Memory B cell (primary cell): ENCODE data around the gene RAB28.
A peak's percentile ranks its signal among the peaks of the same experiment; 100 is the strongest.

Experiments used
- ATAC-seq: fragments of 150-1000 bp; cut with Tn5 transposase; 2 replicates; pipeline ENCODE4 v1.10.0; 2021; ENCODE audit warnings: low read depth, mild to moderate bottlenecking, moderate library complexity
- DNase-seq, 2 donors: peaks; one replicate each; pipeline ENCODE4 v3.0.0; 2022; ENCODE audit warnings: low spot score in 2 of 2
- H3K27ac Mint-ChIP-seq: one replicate; pipeline ENCODE4 v1.8.0; 2022; ENCODE audit warnings: mild to moderate bottlenecking, moderate library complexity, mixed read lengths
- H3K27me3 Mint-ChIP-seq: one replicate; pipeline ENCODE4 v1.8.0; 2022; ENCODE audit warnings: mixed read lengths
- H3K36me3 Mint-ChIP-seq: one replicate; pipeline ENCODE4 v1.8.0; 2022; ENCODE audit warnings: mild to moderate bottlenecking, mixed read lengths
- H3K4me1 Mint-ChIP-seq: one replicate; pipeline ENCODE4 v1.8.0; 2022; ENCODE audit warnings: mixed read lengths
- H3K4me3 Mint-ChIP-seq: one replicate; pipeline ENCODE4 v1.8.0; 2022; ENCODE audit warnings: mild to moderate bottlenecking, moderate library complexity, mixed read lengths
- H3K9me3 Mint-ChIP-seq: one replicate; pipeline ENCODE4 v1.8.0; 2022; ENCODE audit warnings: mixed read lengths

Gene RAB28

DNA sequence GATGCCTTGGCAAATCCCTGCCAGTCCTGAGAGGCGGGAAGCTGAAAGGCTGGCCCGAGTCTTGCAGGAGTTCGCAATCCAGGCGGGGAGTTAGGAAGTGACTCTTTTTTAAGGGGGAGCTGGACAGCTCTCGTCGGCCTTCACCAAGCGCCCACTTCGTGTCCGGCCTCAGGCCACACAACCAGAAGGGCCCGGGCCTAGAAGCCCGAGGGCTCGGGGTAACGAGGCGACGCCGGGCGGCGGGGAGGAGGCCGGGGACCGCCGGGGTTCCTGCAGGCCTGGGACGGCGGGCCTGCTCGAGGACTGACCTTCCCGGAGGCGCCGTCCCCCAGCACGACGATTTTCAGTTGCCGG lies 395 bp downstream of the RAB28 start:
- H3K4me1 Mint-ChIP-seq = peaks cover 16% of the 10 kb centered on the region
- no peaks in the 10 kb centered on the region for H3K36me3 Mint-ChIP-seq
- ATAC-seq (peak; percentile 1), DNase-seq (peak in 1 of 2 donors; percentile 12)
- H3K9me3 Mint-ChIP-seq = no peaks in the 10 kb centered on the region
- H3K27me3 Mint-ChIP-seq = peaks cover 3% of the 10 kb centered on the region
- H3K4me3 Mint-ChIP-seq = peak overlapping the region; percentile 92
- peak overlapping the region; percentile 98 for H3K27ac Mint-ChIP-seq

GRCh38 chr4:13483136-13483767 lies 888 bp downstream of the RAB28 start:
- ATAC-seq (no peak), DNase-seq (no peak)
- Mint-ChIP-seq H3K27ac (peak overlapping the region; percentile 98), H3K4me3 (peak overlapping the region; percentile 92), H3K9me3 (no peaks in the 10 kb centered on the region), H3K36me3 (no peaks in the 10 kb centered on the region), H3K4me1 (peaks cover 16% of the 10 kb centered on the region), H3K27me3 (no peaks in the 10 kb centered on the region)

GRCh38 chr4:13481569-13481968 lies 2.6 kb downstream of the RAB28 start:
- H3K9me3 Mint-ChIP-seq = no peaks in the 10 kb centered on the region
- H3K4me3 Mint-ChIP-seq = no peak overlapping the region
- no peaks in the 10 kb centered on the region for H3K36me3 Mint-ChIP-seq
- H3K27ac Mint-ChIP-seq = peak overlapping the region; percentile 12
- DNase-seq = no peak
- no peaks in the 10 kb centered on the region for H3K27me3 Mint-ChIP-seq
- ATAC-seq = no peak
- H3K4me1 Mint-ChIP-seq = peaks cover 16% of the 10 kb centered on the region

DNA sequence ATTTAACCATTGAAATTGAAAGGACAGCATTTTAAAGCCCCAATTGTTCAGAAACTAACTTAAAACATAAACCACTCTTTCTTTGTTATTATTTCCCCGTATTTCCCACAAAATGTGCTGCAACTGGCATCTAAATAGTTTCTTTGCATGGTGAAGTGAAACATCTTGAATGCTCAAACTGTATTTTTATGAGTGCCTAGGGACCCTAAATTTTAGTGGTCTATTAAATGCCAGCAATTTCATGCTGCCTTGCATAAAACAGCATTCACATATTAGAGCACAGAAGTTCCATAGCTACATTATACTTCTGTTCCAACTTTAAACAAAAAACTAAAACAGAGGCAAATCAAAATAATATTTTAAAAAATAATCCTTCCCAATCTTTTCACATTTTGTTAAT lies 5.4 kb downstream of the RAB28 start:
- DNase-seq (no peak), ATAC-seq (no peak)
- Mint-ChIP-seq H3K4me1 (peaks cover 13% of the 10 kb centered on the region), H3K4me3 (no peak overlapping the region), H3K9me3 (no peaks in the 10 kb centered on the region), H3K27me3 (no peaks in the 10 kb centered on the region), H3K27ac (no peak overlapping the region), H3K36me3 (peaks cover 3% of the 10 kb centered on the region)

DNA sequence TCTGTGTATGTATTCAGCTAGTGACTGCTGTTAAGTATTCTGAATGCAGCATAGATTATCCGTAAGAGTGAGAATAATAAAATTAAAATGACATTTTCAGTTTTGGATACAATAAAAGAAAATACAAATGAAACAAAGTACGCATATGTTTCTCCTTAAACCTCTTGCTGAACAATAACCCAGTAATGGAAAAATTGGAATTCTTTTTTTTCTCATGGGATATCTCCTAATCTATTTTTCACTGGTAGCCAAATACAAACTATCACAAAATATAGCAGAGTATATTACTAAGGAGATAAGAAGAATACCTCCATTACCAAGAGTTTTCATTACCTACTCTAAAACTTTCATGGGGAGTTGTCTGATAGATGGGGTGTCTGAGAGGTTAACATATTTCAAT lies 6.0 kb downstream of the RAB28 start:
- peaks cover 3% of the 10 kb centered on the region for H3K36me3 Mint-ChIP-seq
- peaks cover 8% of the 10 kb centered on the region for H3K4me1 Mint-ChIP-seq
- H3K4me3 Mint-ChIP-seq = no peak overlapping the region
- H3K9me3 Mint-ChIP-seq = no peaks in the 10 kb centered on the region
- no peak for ATAC-seq
- H3K27ac Mint-ChIP-seq = no peak overlapping the region
- H3K27me3 Mint-ChIP-seq = no peaks in the 10 kb centered on the region
- no peak for DNase-seq

- no peak for ATAC-seq
- Mint-ChIP-seq H3K27me3 (no peaks in the 10 kb centered on the region), H3K27ac (no peak overlapping the region)
Measured at GRCh38 chr4:13476915-13477314, 7.2 kb downstream of the RAB28 start.

DNA sequence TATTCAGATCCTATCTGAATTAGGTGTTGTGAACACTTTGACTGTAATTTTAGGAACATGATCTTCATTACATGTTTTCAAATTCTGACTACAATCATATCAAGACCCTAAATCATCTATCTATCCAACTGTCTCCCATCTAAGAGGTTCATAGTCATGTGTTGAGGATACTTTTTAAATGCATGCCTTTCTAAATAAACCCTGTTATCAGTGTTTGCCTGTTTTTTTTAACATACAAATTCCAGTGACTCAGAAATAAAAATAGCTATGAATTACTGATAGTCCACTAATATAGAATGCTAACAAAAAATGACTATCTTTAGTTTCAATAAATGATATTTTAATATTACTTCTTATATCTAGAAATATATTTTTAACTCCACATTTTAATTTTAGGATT lies 8.0 kb downstream of the RAB28 start:
- H3K27ac Mint-ChIP-seq = no peak overlapping the region
- no peaks in the 10 kb centered on the region for H3K9me3 Mint-ChIP-seq
- H3K4me3 Mint-ChIP-seq = no peak overlapping the region
- no peak for ATAC-seq
- no peak for DNase-seq
- H3K4me1 Mint-ChIP-seq = no peaks in the 10 kb centered on the region
- H3K27me3 Mint-ChIP-seq = no peaks in the 10 kb centered on the region
- H3K36me3 Mint-ChIP-seq = peaks cover 3% of the 10 kb centered on the region

More at GRCh38 chr4:13476915-13477314, 7.2 kb downstream of the RAB28 start:
- Mint-ChIP-seq H3K4me1 (peaks cover 2% of the 10 kb centered on the region), H3K9me3 (no peaks in the 10 kb centered on the region), H3K36me3 (peaks cover 3% of the 10 kb centered on the region), H3K4me3 (no peak overlapping the region)
- DNase-seq = no peak

- H3K9me3 Mint-ChIP-seq = no peaks in the 10 kb centered on the region
Measured at GRCh38 chr4:13471400-13471799, 12.7 kb downstream of the RAB28 start.

GRCh38 chr4:13470379-13470778 lies 13.8 kb downstream of the RAB28 start:
- DNase-seq (no peak), ATAC-seq (no peak)
- H3K27me3 Mint-ChIP-seq = no peaks in the 10 kb centered on the region
- H3K4me1 Mint-ChIP-seq = peaks cover 16% of the 10 kb centered on the region
- no peak overlapping the region for H3K4me3 Mint-ChIP-seq
- peaks cover 16% of the 10 kb centered on the region for H3K36me3 Mint-ChIP-seq
- no peak overlapping the region for H3K27ac Mint-ChIP-seq
- peaks cover 5% of the 10 kb centered on the region for H3K9me3 Mint-ChIP-seq

More at GRCh38 chr4:13471400-13471799, 12.7 kb downstream of the RAB28 start:
- Mint-ChIP-seq H3K27me3 (no peaks in the 10 kb centered on the region), H3K4me3 (no peak overlapping the region), H3K4me1 (peaks cover 10% of the 10 kb centered on the region), H3K27ac (no peak overlapping the region), H3K36me3 (peaks cover 8% of the 10 kb centered on the region)
- ATAC-seq (no peak), DNase-seq (no peak)

GRCh38 chr4:13464973-13465372 lies 19.2 kb downstream of the RAB28 start:
- Mint-ChIP-seq H3K36me3 (peaks cover 25% of the 10 kb centered on the region), H3K27ac (no peak overlapping the region), H3K27me3 (no peaks in the 10 kb centered on the region), H3K4me3 (no peak overlapping the region), H3K9me3 (peaks cover 7% of the 10 kb centered on the region), H3K4me1 (peaks cover 19% of the 10 kb centered on the region)
- DNase-seq (no peak), ATAC-seq (no peak)

GRCh38 chr4:13464543-13464942 lies 19.6 kb downstream of the RAB28 start:
- H3K36me3 Mint-ChIP-seq = peaks cover 28% of the 10 kb centered on the region
- no peak overlapping the region for H3K4me3 Mint-ChIP-seq
- no peak for ATAC-seq
- H3K27ac Mint-ChIP-seq = no peak overlapping the region
- peaks cover 19% of the 10 kb centered on the region for H3K4me1 Mint-ChIP-seq
- H3K9me3 Mint-ChIP-seq = peaks cover 7% of the 10 kb centered on the region
- DNase-seq = no peak
- no peaks in the 10 kb centered on the region for H3K27me3 Mint-ChIP-seq

GRCh38 chr4:13461191-13461905 lies 22.8 kb downstream of the RAB28 start:
- Mint-ChIP-seq H3K27ac (no peak overlapping the region), H3K36me3 (peaks cover 28% of the 10 kb centered on the region), H3K4me3 (no peak overlapping the region), H3K27me3 (no peaks in the 10 kb centered on the region), H3K9me3 (peaks cover 7% of the 10 kb centered on the region), H3K4me1 (peaks cover 9% of the 10 kb centered on the region)
- ATAC-seq (no peak), DNase-seq (no peak)

- Mint-ChIP-seq H3K27ac (no peak overlapping the region), H3K4me3 (no peak overlapping the region), H3K27me3 (no peaks in the 10 kb centered on the region), H3K36me3 (peaks cover 22% of the 10 kb centered on the region), H3K4me1 (peaks cover 12% of the 10 kb centered on the region), H3K9me3 (peaks cover 6% of the 10 kb centered on the region)
- DNase-seq = no peak
- ATAC-seq = no peak
Measured at GRCh38 chr4:13455411-13455810, 28.7 kb downstream of the RAB28 start.

DNA sequence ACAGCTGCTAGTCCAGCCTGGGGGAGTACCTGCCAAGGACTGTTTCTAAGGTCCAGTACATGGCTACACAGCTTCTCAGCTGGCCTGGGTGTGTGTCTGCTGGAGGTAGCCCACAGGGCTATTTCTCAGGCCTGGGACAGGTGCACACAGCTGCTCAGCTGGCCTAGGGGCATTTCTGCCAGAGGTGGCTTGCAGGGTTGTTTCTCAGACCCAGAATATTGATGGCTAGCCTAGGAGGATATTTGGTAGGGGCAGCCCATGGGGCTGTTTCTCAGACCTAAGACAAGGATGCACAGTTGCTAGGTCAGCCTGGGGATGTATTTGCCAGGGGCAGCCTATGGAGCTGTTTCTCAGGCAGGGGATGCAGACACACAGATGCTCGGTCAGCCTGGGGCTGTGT lies 29.4 kb downstream of the RAB28 start:
- H3K27me3 Mint-ChIP-seq = no peaks in the 10 kb centered on the region
- no peak overlapping the region for H3K4me3 Mint-ChIP-seq
- ATAC-seq = no peak
- H3K36me3 Mint-ChIP-seq = peaks cover 20% of the 10 kb centered on the region
- H3K4me1 Mint-ChIP-seq = peaks cover 12% of the 10 kb centered on the region
- peaks cover 6% of the 10 kb centered on the region for H3K9me3 Mint-ChIP-seq
- no peak overlapping the region for H3K27ac Mint-ChIP-seq
- DNase-seq = no peak
